ENCODE measurements around the gene LIN52.
"Not testable (repeated sequence)": the region's sequence is repeated elsewhere in the genome, so short reads cannot be mapped to it uniquely, and the experiment has no call there.

LIN52 gene

GRCh38 chr14:74105381-74105780, 20.6 kb downstream of the LIN52 start:
- DNase-seq (ENCODE audit: low read depth in 1 of 2, low spot score in 1 of 2) = no peak

DNA sequence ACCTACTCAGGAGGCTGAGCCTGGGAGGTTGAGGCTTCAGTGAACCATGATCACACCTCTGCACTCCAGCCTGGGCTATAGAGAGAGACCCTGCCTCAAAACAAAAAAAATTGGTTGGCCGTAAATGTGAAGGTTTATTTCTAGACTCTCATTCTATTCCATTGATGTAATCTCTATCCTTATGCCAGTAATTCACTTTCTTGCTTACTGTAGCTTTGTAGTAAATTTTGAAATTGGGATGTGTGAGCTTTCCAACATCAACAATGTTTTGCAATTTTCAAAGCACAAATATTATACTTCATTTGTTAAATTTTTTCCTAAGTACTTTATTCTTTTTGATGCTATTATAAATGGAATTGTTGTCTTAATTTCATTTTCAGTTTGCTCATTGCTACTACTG, 24.6 kb downstream of the LIN52 start:
- DNase-seq (ENCODE audit: low read depth in 1 of 2, low spot score in 1 of 2) = no peak

DNA sequence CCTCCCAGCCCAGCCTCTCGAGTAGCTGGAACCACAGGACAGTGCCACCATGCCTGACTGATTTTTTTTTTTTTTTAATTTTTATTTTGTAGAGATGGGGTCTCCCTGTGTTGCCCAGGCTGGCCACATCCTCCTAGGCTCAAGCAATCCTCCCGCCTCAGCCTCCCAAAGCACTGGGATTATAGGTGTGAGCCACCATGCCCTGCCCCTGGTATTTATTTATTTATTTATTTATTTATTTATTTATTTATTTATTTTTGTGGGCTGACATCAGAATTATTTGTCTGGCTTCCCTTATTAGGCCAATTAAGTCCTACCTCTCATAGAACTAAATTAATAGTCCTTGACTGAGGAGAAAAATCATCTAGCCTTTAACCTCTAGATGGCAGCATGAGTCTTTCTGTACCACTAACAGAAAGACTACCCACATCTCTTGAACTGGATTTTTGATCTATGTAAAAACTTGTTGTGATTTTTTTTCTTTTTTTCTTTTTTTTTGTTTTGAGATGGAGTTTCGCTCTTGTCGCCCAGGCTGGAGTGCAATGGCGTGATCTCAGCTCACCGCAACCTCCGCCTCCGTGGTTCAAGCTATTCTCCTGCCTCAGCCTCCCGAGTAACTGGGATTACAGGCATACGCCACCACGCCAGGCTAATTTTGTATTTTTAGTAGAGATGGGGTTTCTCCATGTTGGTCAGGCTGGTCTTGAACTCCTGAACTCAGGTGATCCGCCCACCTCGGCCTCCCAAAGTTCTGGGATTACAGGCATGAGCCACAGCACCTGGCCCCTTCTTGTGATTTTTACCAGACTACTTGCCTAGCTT, 26.9 kb downstream of the LIN52 start:
- DNase-seq (ENCODE audit: low read depth in 1 of 2, low spot score in 1 of 2) = not testable (repeated sequence)

DNA sequence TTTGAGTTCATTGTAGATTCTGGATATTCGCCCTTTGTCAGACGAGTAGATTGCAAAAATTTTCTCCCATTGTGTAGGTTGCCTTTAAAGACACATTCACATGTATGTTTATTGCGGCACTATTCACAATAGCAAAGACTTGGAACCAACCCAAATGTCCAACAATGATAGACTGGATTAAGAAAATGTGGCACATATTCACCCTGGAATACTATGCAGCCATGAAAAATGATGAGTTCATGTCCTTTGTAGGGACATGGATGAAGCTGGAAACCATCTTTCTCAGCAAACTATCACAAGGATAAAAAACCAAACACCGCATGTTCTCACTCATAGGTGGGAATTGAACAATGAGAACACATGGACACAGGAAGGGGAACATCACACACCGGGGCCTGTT, 40.7 kb downstream of the LIN52 start:
- not testable (repeated sequence) for DNase-seq (ENCODE audit: low read depth in 1 of 2, low spot score in 1 of 2)

DNA sequence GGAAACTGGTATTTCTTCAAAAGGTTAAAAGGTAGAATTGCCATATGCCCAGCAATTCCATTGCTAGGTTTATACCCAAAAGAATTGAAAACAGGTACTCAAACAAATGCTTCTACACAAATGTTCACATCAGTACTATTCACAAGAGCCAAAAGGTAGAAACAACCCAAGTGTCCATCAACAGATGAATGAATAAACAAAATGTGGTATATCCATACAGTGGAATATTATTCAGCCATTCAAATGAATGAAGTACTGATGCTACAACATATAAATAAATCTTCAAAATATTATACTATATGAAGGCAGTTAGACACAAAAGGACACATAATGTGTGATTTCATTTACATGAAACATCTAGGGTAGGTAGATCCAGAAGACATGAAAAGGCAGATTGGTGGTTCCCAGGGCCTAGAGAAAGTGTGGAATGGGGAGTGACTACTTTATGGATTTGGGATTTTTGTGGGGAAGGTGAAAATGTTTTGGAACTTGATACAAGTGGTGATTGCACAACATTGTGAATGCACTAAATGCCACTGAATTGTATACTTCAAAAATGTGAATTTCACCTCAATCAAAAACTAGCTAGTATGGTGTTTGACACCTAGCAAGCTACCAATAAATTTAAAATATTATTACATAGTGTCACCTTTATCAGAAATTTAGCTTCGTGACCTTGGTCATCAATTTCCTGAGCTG, 41.7 kb downstream of the LIN52 start:
- no peak for DNase-seq (ENCODE audit: low read depth in 1 of 2, low spot score in 1 of 2)

- DNase-seq (ENCODE audit: low read depth in 1 of 2, low spot score in 1 of 2) = no peak
Observed at GRCh38 chr14:74127634-74128033, 42.9 kb downstream of the LIN52 start.

- no peak for DNase-seq (ENCODE audit: low read depth in 1 of 2, low spot score in 1 of 2)
Observed at GRCh38 chr14:74133833-74134481, 49.2 kb downstream of the LIN52 start.

GRCh38 chr14:74134484-74134883, 49.7 kb downstream of the LIN52 start:
- no peak for DNase-seq (ENCODE audit: low read depth in 1 of 2, low spot score in 1 of 2)

GRCh38 chr14:74135426-74135825, 50.7 kb downstream of the LIN52 start:
- no peak for DNase-seq (ENCODE audit: low read depth in 1 of 2, low spot score in 1 of 2)

DNA sequence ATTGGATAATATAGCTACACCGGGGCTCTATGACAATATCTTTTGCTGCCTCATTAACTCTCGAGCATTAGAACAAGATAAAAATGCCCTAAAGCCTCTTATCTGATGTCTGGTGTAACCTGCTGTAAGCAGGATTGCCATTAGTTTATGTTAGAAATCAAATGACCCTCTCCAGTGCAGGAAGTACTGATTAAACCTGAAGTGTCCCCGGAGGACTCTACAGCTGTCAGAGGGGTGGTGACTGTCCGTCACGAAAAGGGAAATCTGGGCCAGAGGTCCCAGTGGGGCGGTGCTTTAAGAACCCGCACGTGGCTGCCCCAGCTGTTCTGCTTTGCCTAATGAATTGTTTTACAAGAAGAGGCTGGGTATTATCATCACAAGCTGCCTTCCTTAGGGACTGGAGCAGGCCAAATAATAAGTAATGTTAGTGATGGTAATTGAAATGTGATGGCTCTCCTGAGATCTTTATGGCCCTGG, 55.7 kb downstream of the LIN52 start:
- no peak for DNase-seq (ENCODE audit: low read depth in 1 of 2, low spot score in 1 of 2)

DNA sequence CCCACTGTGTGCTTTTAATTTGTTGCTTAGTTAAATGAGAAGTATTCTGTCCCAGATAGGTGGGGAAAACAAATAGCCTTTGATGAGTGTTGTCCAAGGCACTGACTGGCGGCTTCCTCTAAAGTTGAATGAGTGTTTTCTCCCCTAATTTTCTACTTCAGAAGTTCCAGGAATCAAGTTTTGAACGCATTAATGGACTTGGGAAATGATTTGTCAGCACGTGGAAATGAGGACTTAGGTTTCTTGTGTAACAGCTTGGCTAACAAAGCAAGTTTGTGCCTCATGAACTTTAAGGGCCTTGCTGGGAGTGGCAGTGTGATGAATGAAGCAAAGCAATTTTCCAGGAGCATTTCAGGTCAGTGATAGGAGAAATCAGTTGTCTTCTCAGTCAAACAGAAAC, 56.9 kb downstream of the LIN52 start:
- DNase-seq (ENCODE audit: low read depth in 1 of 2, low spot score in 1 of 2) = no peak

GRCh38 chr14:74142523-74142922, 57.8 kb downstream of the LIN52 start:
- DNase-seq (ENCODE audit: low read depth in 1 of 2, low spot score in 1 of 2) = no peak

- no peak for DNase-seq (ENCODE audit: low read depth in 1 of 2, low spot score in 1 of 2)
Observed at GRCh38 chr14:74144789-74145188, 60.0 kb downstream of the LIN52 start.

GRCh38 chr14:74147571-74147970, 62.8 kb downstream of the LIN52 start:
- no peak for DNase-seq (ENCODE audit: low read depth in 1 of 2, low spot score in 1 of 2)

DNA sequence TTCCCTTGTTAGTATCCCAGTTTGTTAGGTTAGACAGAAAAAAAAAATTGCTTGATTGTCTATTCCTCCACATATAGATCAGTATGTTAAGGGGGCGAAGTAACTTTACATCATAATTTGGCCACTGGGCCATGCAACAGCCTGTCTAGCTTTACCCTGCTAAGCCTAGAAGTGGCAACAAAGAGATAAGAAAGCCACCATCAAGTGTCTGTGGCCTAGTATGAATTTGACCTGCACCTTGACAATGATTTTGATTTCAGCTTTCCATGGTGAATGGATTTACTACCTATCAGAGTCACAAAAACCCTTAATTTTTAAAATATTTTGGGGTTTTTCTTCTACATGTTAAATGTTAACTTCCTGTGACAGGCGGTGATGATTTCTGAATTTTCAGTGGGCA, 63.9 kb downstream of the LIN52 start:
- DNase-seq (ENCODE audit: low read depth in 1 of 2, low spot score in 1 of 2) = no peak

DNA sequence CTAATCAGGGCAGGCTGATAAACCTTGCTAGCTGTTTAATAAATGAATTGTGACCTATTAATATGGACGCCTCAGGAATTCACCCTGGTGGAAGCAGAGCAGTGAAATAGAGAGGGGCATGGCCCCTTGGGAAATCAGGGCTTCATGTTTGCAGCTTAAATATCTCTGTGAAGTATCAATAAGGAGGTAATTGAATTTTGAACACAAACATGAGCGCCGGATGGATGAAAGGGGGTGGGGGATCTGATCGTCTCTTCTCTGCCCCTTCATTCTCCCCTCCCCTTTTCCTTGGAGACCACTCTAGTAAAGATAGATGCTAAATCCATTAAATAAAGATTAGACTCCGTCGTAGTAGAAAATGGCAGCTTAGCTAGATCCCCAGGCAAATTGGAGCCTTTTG, 70.5 kb downstream of the LIN52 start:
- no peak for DNase-seq (ENCODE audit: low read depth in 1 of 2, low spot score in 1 of 2)

GRCh38 chr14:74155749-74156148, 71.0 kb downstream of the LIN52 start:
- DNase-seq (ENCODE audit: low read depth in 1 of 2, low spot score in 1 of 2) = no peak

GRCh38 chr14:74160763-74161162, 76.0 kb downstream of the LIN52 start:
- DNase-seq (ENCODE audit: low read depth in 1 of 2, low spot score in 1 of 2) = no peak

GRCh38 chr14:74161526-74162158, 76.9 kb downstream of the LIN52 start:
- no peak for DNase-seq (ENCODE audit: low read depth in 1 of 2, low spot score in 1 of 2)

GRCh38 chr14:74169906-74170305, 85.2 kb downstream of the LIN52 start:
- DNase-seq (ENCODE audit: low read depth in 1 of 2, low spot score in 1 of 2) = no peak

- DNase-seq (ENCODE audit: low read depth in 1 of 2, low spot score in 1 of 2) = no peak
Observed at GRCh38 chr14:74176400-74176793, 91.6 kb downstream of the LIN52 start.

GRCh38 chr14:74179856-74180255, 95.1 kb downstream of the LIN52 start:
- no peak for DNase-seq (ENCODE audit: low read depth in 1 of 2, low spot score in 1 of 2)
